OCI-LY7 (cell line): ENCODE results near the gene TK1.

Experiments used
- EZH2phosphoT487 ChIP-seq: fragments of 200-600 bp; sonication (generic); IDR thresholded peaks from 2 replicates; pipeline ENCODE4 v1.6.1; 2018; ENCODE audit warnings: low read depth, borderline replicate concordance, mild to moderate bottlenecking, mixed run types, antibody characterized with exemption, low read length, moderate library complexity, mixed read lengths
- TF ChIP-seq, protein P1 (sequence below): fragments of 200-600 bp; sonication (generic); conservative IDR thresholded peaks from 2 replicates; pipeline ENCODE4 v1.5.1; 2014; ENCODE audit warnings: mild to moderate bottlenecking, antibody characterized with exemption, low read length, moderate library complexity, mixed read lengths

DNA sequence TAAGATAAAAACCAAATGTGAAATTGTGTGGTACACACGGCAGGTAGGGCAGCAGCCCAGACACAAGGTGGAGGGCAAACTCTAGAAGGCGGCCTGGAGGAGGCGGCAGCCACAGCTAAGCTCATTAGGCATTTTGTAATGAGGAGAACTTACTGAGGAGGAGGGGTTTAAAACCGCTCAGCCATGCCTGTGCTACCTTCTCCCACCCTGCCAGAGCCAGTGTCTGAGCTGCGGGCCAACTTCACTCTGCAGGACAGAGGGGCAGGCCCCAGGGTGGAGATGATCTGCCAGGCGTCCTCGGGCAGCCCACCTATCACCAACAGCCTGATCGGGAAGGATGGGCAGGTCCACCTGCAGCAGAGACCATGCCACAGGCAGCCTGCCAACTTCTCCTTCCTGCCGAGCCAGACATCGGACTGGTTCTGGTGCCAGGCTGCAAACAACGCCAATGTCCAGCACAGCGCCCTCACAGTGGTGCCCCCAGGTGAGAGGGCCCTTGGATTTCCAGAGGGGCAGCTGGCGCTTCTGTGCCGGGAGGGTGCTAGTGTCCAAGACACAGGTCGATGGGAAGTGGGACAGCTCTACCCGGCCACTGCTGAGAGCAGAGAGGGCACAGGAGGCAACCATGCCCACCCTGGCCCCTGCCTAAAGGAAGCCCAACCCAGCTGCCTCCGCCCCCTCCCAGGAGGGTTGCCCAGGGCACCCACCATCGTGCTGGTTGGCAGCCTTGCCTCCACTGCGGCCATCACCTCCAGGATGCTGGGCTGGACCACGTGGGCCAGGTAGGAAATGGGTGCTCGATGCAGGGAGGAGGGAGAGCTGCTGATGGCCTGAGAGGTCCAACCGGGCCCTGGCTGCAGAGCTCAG lies 22.7 kb downstream of the TK1 start:
- TF ChIP-seq, protein P1, sequence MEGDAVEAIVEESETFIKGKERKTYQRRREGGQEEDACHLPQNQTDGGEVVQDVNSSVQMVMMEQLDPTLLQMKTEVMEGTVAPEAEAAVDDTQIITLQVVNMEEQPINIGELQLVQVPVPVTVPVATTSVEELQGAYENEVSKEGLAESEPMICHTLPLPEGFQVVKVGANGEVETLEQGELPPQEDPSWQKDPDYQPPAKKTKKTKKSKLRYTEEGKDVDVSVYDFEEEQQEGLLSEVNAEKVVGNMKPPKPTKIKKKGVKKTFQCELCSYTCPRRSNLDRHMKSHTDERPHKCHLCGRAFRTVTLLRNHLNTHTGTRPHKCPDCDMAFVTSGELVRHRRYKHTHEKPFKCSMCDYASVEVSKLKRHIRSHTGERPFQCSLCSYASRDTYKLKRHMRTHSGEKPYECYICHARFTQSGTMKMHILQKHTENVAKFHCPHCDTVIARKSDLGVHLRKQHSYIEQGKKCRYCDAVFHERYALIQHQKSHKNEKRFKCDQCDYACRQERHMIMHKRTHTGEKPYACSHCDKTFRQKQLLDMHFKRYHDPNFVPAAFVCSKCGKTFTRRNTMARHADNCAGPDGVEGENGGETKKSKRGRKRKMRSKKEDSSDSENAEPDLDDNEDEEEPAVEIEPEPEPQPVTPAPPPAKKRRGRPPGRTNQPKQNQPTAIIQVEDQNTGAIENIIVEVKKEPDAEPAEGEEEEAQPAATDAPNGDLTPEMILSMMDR = no peak
- no peak for TF ChIP-seq EZH2phosphoT487
